A549 (cell line): ENCODE results near the gene CYGB.

Source experiments
- HES2 ChIP-seq: fragments of >200 bp; sonication (Bioruptor Twin); formaldehyde crosslinking; IDR thresholded peaks from 2 replicates; pipeline ENCODE4 v1.6.1; 2016
- MAFK ChIP-seq: fragments of 450-650 bp; IDR thresholded peaks from 2 replicates; pipeline ENCODE4 v1.6.1; 2014; ENCODE audit not compliant: partially characterized antibody
- TF ChIP-seq, protein P1 (sequence below): fragments of >200 bp; sonication (Bioruptor Twin); formaldehyde crosslinking; IDR thresholded peaks from 3 replicates; pipeline ENCODE4 v1.5.1; 2016
- TF ChIP-seq, protein P2 (sequence below): fragments of 200-600 bp; sonication (generic); IDR thresholded peaks from 2 replicates; pipeline ENCODE4 v1.6.1; 2016; ENCODE audit warnings: antibody characterized with exemption, mild to moderate bottlenecking, moderate library complexity

DNA sequence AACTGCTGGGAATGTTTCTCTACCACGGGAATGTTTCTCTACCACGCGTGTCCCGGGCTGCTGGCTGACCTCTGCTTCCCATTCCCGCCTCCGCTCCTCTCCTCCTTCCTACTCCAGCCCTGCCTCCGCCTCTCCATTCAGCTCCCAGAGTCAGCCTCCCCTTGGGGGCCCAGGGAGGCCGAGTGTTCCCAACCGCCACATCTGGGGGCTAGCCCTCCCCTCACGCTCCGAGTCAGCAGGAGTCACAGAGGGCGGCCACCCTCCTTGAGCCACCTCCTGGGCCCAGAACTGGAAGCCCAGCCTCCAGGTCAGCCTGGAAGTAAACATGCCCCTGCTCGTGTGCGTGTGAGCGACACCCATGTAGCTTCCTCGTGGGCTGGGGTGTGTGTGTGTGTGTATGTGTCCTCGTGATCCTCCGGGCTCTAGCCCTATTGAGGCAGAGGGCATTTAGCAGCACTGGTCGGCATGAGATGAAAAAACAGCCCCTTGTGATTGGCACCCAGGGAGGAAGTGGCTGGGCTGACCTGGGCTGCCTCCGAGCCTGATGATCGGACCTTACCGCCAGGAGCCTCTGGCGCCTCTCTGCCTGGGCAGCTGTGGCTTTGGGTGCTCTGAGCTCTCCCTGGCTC lies 7.3 kb downstream of the CYGB start:
- TF ChIP-seq, protein P1, sequence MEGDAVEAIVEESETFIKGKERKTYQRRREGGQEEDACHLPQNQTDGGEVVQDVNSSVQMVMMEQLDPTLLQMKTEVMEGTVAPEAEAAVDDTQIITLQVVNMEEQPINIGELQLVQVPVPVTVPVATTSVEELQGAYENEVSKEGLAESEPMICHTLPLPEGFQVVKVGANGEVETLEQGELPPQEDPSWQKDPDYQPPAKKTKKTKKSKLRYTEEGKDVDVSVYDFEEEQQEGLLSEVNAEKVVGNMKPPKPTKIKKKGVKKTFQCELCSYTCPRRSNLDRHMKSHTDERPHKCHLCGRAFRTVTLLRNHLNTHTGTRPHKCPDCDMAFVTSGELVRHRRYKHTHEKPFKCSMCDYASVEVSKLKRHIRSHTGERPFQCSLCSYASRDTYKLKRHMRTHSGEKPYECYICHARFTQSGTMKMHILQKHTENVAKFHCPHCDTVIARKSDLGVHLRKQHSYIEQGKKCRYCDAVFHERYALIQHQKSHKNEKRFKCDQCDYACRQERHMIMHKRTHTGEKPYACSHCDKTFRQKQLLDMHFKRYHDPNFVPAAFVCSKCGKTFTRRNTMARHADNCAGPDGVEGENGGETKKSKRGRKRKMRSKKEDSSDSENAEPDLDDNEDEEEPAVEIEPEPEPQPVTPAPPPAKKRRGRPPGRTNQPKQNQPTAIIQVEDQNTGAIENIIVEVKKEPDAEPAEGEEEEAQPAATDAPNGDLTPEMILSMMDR, result no peak
- TF ChIP-seq MAFK (no peak), HES2 (no peak)
- TF ChIP-seq, protein P2, sequence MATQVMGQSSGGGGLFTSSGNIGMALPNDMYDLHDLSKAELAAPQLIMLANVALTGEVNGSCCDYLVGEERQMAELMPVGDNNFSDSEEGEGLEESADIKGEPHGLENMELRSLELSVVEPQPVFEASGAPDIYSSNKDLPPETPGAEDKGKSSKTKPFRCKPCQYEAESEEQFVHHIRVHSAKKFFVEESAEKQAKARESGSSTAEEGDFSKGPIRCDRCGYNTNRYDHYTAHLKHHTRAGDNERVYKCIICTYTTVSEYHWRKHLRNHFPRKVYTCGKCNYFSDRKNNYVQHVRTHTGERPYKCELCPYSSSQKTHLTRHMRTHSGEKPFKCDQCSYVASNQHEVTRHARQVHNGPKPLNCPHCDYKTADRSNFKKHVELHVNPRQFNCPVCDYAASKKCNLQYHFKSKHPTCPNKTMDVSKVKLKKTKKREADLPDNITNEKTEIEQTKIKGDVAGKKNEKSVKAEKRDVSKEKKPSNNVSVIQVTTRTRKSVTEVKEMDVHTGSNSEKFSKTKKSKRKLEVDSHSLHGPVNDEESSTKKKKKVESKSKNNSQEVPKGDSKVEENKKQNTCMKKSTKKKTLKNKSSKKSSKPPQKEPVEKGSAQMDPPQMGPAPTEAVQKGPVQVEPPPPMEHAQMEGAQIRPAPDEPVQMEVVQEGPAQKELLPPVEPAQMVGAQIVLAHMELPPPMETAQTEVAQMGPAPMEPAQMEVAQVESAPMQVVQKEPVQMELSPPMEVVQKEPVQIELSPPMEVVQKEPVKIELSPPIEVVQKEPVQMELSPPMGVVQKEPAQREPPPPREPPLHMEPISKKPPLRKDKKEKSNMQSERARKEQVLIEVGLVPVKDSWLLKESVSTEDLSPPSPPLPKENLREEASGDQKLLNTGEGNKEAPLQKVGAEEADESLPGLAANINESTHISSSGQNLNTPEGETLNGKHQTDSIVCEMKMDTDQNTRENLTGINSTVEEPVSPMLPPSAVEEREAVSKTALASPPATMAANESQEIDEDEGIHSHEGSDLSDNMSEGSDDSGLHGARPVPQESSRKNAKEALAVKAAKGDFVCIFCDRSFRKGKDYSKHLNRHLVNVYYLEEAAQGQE, result no peak
